Prostate gland (tissue), 2 donors: ENCODE results near the gene TRIM22.

ENCODE experiments used
- CTCF ChIP-seq, 4 experiments: fragments of 200-600 bp in 2 of 4; fragments of 450-650 bp in 2 of 4; sonication (generic) in 2 of 4; IDR thresholded peaks; 1 replicate in 3 of 4; 2 replicates in 1 of 4; pipeline ENCODE4 v1.5.1; 2016 to 2019; ENCODE audit warnings: antibody characterized with exemption in 4 of 4, mild to moderate bottlenecking in 2 of 4, moderate library complexity in 2 of 4
- POLR2A ChIP-seq: fragments of 450-650 bp; IDR thresholded peaks from one replicate; pipeline ENCODE4 v1.6.1; 2016; ENCODE audit warnings: antibody characterized with exemption, mild to moderate bottlenecking
- POLR2AphosphoS5 ChIP-seq: sonication (generic); formaldehyde crosslinking; IDR thresholded peaks from one replicate; pipeline ENCODE4 v1.6.1; 2017; ENCODE audit warnings: antibody characterized with exemption

GRCh38 chr11:5689551-5689983, at the start of gene TRIM22:
- TF ChIP-seq CTCF (IDR thresholded peaks at IDR 0.05) (no peak), POLR2AphosphoS5 (peak; percentile 75), POLR2A (peak; percentile 44)
